ENCODE measurements around the gene PDE4D.

- TF ChIP-seq, protein P1, sequence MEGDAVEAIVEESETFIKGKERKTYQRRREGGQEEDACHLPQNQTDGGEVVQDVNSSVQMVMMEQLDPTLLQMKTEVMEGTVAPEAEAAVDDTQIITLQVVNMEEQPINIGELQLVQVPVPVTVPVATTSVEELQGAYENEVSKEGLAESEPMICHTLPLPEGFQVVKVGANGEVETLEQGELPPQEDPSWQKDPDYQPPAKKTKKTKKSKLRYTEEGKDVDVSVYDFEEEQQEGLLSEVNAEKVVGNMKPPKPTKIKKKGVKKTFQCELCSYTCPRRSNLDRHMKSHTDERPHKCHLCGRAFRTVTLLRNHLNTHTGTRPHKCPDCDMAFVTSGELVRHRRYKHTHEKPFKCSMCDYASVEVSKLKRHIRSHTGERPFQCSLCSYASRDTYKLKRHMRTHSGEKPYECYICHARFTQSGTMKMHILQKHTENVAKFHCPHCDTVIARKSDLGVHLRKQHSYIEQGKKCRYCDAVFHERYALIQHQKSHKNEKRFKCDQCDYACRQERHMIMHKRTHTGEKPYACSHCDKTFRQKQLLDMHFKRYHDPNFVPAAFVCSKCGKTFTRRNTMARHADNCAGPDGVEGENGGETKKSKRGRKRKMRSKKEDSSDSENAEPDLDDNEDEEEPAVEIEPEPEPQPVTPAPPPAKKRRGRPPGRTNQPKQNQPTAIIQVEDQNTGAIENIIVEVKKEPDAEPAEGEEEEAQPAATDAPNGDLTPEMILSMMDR (optimal IDR thresholded peaks at IDR 0.05 in 1 of 3, IDR thresholded peaks at IDR 0.05 in 1 of 3, conservative IDR thresholded peaks at IDR 0.05 in 1 of 3; ENCODE audit: extremely low read depth in 1 of 3, insufficient read depth in 2 of 3, low read length in 3 of 3), result no peak
- TF ChIP-seq EZH2 (IDR thresholded peaks at IDR 0.05; ENCODE audit: low read length), result no peak
Measured at GRCh38 chr5:59209758-59210359, 683.7 kb downstream of the PDE4D start.
